ENCODE data around the gene NPTX1. TPM values are rescaled to one million over a fixed set of nuclear protein-coding genes. Genes with fewer than 3 reads are reported as not detected.

The NPTX1 gene
- polyA plus RNA-seq, 2 of the 4 experiments (the other 2 are of a cell fraction) = 43.6 to 109 TPM

DNA sequence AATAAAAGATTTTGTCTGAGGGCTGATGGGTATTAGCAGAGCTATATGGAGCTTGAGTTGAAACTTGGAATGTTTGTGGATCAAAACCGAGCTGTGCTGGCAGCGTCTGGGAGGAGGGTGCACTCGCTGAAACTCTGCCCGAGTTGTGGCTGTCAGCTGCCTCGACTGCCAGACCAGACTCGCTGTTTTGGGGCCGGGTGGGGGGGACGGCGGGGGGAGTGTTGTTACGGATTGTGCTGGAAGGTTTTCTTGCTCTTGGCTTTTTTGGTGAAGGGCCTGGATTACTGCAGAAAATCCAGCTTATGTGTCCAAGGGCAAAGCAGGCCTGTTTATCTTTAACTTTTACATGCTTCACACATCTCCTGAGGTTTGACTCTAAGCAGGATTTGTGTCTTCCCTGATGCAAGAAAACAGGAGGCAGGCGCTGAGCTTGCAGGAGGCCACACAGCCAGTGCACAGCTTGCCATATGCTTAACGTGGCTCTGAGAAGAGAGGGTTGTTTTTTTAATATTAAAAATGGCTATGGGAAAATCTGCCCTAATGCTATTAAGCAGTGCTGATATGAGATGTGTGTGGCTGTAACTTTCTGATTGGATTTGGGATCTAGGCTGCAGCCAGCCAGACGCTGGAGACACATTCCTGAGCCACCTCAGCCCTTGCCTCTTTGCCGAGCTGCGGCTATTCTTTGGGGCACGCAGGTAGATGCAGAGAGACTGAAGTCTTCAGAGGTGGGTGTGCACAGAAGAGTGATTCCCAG is 47.7 kb upstream of the NPTX1 start:
- Histone ChIP-seq H3K9me3 (no peaks in the 10 kb centered on the region), H3K27ac (no peak overlapping the region), H3K4me1 (peaks cover 9% of the 10 kb centered on the region), H3K4me2 (no peak overlapping the region), H3K4me3 (no peak overlapping the region)
- DNase-seq (ENCODE audit: low read depth in 1 of 2, low spot score in 1 of 2) (no peak), ATAC-seq (no peak), FAIRE-seq (no peak)
- no peak for TF ChIP-seq BHLHE40 (IDR thresholded peaks at IDR 0.05; ENCODE audit: low read depth, low read length)
- TF ChIP-seq NFE2L2 (conservative IDR thresholded peaks at IDR 0.05; ENCODE audit: low read length) = no peak
- TF ChIP-seq, protein P1, sequence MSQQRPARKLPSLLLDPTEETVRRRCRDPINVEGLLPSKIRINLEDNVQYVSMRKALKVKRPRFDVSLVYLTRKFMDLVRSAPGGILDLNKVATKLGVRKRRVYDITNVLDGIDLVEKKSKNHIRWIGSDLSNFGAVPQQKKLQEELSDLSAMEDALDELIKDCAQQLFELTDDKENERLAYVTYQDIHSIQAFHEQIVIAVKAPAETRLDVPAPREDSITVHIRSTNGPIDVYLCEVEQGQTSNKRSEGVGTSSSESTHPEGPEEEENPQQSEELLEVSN (IDR thresholded peaks at IDR 0.05; ENCODE audit: borderline replicate concordance, low read depth) = no peak
- no peak for TF ChIP-seq HOXB5 (CRISPR knock-in tag; IDR thresholded peaks at IDR 0.05)
- TF ChIP-seq POLR2A (IDR thresholded peaks at IDR 0.05; ENCODE audit: low read length) = no peak
- no peak for TF ChIP-seq RNF2 (IDR thresholded peaks at IDR 0.05; ENCODE audit: borderline replicate concordance, low read depth)
- TF ChIP-seq, protein P2, sequence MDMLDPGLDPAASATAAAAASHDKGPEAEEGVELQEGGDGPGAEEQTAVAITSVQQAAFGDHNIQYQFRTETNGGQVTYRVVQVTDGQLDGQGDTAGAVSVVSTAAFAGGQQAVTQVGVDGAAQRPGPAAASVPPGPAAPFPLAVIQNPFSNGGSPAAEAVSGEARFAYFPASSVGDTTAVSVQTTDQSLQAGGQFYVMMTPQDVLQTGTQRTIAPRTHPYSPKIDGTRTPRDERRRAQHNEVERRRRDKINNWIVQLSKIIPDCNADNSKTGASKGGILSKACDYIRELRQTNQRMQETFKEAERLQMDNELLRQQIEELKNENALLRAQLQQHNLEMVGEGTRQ (IDR thresholded peaks at IDR 0.05) = no peak
- no peak for TF ChIP-seq CHD2 (IDR thresholded peaks at IDR 0.05; ENCODE audit: low read length, partially characterized antibody)
- TF ChIP-seq, protein P3, sequence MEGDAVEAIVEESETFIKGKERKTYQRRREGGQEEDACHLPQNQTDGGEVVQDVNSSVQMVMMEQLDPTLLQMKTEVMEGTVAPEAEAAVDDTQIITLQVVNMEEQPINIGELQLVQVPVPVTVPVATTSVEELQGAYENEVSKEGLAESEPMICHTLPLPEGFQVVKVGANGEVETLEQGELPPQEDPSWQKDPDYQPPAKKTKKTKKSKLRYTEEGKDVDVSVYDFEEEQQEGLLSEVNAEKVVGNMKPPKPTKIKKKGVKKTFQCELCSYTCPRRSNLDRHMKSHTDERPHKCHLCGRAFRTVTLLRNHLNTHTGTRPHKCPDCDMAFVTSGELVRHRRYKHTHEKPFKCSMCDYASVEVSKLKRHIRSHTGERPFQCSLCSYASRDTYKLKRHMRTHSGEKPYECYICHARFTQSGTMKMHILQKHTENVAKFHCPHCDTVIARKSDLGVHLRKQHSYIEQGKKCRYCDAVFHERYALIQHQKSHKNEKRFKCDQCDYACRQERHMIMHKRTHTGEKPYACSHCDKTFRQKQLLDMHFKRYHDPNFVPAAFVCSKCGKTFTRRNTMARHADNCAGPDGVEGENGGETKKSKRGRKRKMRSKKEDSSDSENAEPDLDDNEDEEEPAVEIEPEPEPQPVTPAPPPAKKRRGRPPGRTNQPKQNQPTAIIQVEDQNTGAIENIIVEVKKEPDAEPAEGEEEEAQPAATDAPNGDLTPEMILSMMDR (IDR thresholded peaks at IDR 0.05) = no peak
- TF ChIP-seq HDAC2 (IDR thresholded peaks at IDR 0.05) = no peak
- TF ChIP-seq, protein P4, sequence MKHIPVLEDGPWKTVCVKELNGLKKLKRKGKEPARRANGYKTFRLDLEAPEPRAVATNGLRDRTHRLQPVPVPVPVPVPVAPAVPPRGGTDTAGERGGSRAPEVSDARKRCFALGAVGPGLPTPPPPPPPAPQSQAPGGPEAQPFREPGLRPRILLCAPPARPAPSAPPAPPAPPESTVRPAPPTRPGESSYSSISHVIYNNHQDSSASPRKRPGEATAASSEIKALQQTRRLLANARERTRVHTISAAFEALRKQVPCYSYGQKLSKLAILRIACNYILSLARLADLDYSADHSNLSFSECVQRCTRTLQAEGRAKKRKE (CRISPR knock-in tag; IDR thresholded peaks at IDR 0.05; ENCODE audit: low read depth) = no peak
- TF ChIP-seq FOSL2 (IDR thresholded peaks at IDR 0.05) = no peak
- no peak for TF ChIP-seq FOSL2 (CRISPR knock-in tag; IDR thresholded peaks at IDR 0.05)
- TF ChIP-seq TP53 (CRISPR knock-in tag; IDR thresholded peaks at IDR 0.05) = no peak
- no peak for TF ChIP-seq MYC (IDR thresholded peaks at IDR 0.05; ENCODE audit: borderline replicate concordance, low read length)
- ChIA-PET POLR2A (no interaction called here), CTCF (interaction anchor here (0.6 to 1.3 kb wide), 3 partner anchors 24 to 231 kb away, joined by 3 read pairs; no protein-coding TSS in a partner anchor)
- WGBS (ENCODE audit: missing lambda C conversion rate) = 64% methylated on average over 13 of the region's 16 CpGs

DNA sequence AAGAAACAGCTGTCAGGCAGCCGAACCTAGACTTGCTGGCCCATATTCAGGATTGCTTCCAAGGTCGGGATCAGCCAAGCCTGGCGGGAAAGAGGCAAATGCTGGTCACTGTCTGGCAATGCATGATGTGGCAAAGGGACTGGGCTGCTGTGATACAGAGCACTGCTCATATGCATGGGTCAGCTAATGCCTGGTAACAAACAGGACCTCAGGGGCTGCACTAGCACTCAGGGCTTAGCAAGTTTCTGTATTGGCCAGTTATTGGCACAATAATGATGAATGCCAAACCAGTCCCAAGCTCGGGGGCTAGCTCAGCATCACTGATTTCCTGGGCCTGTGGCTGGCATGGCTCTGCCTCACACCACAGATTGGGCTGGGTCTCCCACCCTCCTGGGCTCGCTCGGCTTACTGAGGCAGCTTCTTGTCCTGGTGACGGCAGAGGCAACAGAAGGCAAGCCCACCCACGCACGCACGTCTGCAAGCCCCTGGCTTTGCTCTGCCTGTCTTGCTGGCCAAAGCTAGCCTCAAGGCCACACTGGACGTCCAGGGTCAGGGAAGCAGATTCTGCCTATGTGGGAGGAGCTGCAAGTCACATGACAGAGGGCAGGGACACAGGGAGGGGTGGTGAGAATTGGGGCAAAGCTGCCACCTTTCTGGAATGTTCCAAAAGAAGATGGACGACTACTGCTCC is 46.8 kb upstream of the NPTX1 start:
- no peaks in the 10 kb centered on the region for H3K9me3 ChIP-seq
- H3K4me2 ChIP-seq = no peak overlapping the region
- TF ChIP-seq NR3C1 (IDR thresholded peaks at IDR 0.05) (no peak), HOXA7 (CRISPR knock-in tag; IDR thresholded peaks at IDR 0.05) (no peak), CBX8 (IDR thresholded peaks at IDR 0.05) (no peak), JUNB (IDR thresholded peaks at IDR 0.05) (no peak)
- TF ChIP-seq, protein P5, sequence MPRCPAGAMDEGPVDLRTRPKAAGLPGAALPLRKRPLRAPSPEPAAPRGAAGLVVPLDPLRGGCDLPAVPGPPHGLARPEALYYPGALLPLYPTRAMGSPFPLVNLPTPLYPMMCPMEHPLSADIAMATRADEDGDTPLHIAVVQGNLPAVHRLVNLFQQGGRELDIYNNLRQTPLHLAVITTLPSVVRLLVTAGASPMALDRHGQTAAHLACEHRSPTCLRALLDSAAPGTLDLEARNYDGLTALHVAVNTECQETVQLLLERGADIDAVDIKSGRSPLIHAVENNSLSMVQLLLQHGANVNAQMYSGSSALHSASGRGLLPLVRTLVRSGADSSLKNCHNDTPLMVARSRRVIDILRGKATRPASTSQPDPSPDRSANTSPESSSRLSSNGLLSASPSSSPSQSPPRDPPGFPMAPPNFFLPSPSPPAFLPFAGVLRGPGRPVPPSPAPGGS (IDR thresholded peaks at IDR 0.05) = no peak
- no peak overlapping the region for H3K4me3 ChIP-seq
- H3K27ac ChIP-seq = no peak overlapping the region
- FAIRE-seq = no peak
- ATAC-seq = no peak
- 80% methylated on average over 12 of the region's 12 CpGs for WGBS (ENCODE audit: missing lambda C conversion rate)
- POLR2A ChIA-PET = no interaction called here
- CTCF ChIA-PET = interaction anchor here (1.3 kb wide), 3 partner anchors 23 to 232 kb away, joined by 3 to 6 read pairs (median 3); no protein-coding TSS in a partner anchor
- DNase-seq (ENCODE audit: low read depth in 1 of 2, low spot score in 1 of 2) = no peak
- peaks cover 9% of the 10 kb centered on the region for H3K4me1 ChIP-seq
